Adipocyte (in vitro differentiated cells): Measurements from ENCODE around the gene MUC22.
A peak's percentile ranks its signal among the peaks of the same experiment; 100 is the strongest.
"Not testable (repeated sequence)": the region's sequence is repeated elsewhere in the genome, so short reads cannot be mapped to it uniquely, and the experiment has no call there.

Source experiments
- DNase-seq: peaks from one replicate; pipeline ENCODE4 v3.0.0-alpha.2; 2015; ENCODE audit warnings: low read depth
- H3K27me3 ChIP-seq: replicated peaks from 2 replicates; pipeline ENCODE4 v1.7.0; 2013; ENCODE audit warnings: mild to moderate bottlenecking, low read length, moderate library complexity; ENCODE audit not compliant: control insufficient read depth, insufficient read depth
- H3K36me3 ChIP-seq: 2 replicates; pipeline ENCODE4 v1.7.0; 2013; ENCODE audit warnings: low read length, mild to moderate bottlenecking, moderate library complexity; ENCODE audit not compliant: control insufficient read depth, insufficient read depth, severe bottlenecking
- H3K4me1 ChIP-seq: 2 replicates; pipeline ENCODE4 v1.7.0; 2013; ENCODE audit warnings: mild to moderate bottlenecking, low read length, moderate library complexity; ENCODE audit not compliant: control insufficient read depth, insufficient read depth
- H3K4me3 ChIP-seq: 2 replicates; pipeline ENCODE4 v1.7.0; 2013; ENCODE audit warnings: mild to moderate bottlenecking, low read length, moderate library complexity
- H3K9ac ChIP-seq: 2 replicates; pipeline ENCODE4 v1.7.0; 2013; ENCODE audit warnings: mild to moderate bottlenecking, low read length, moderate library complexity
- H3K9me3 ChIP-seq: 2 replicates; pipeline ENCODE4 v1.7.0; 2013; ENCODE audit warnings: mild to moderate bottlenecking, low read length, moderate library complexity; ENCODE audit not compliant: control insufficient read depth

Gene MUC22

DNA sequence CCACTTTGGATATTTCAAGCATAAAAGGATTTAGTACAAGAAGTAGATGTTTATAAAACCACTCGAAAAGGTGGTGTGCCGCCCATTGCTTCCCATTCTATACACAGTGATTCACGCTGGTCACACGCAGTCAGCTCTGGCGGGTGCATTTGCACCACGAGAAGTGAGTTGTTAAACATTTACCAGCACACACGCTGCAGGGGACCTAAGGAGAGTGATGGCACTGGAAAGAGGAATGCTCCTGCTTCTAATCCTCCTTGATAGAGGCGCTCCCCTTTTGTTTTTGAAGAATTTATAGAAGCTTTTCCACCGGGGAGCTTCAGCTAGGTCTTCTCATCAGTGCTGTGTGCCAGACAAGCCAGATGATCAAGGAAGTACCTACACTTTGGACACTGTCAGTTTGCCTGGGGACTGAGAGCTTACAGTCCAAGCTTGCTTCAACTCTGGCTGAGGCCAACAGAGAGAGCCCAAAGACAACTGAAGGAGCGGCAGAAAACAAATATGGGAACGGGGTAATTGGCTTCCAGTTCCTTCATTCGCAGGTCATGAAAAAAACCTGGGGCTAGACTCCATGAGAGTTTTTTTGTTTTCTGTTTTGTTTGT lies 31.2 kb downstream of the MUC22 start:
- Histone ChIP-seq H3K9me3 (no peaks in the 10 kb centered on the region), H3K4me3 (no peak overlapping the region), H3K9ac (no peak overlapping the region), H3K4me1 (peaks cover 4% of the 10 kb centered on the region), H3K36me3 (no peaks in the 10 kb centered on the region), H3K27me3 (peaks cover 19% of the 10 kb centered on the region)
- DNase-seq = no peak

DNA sequence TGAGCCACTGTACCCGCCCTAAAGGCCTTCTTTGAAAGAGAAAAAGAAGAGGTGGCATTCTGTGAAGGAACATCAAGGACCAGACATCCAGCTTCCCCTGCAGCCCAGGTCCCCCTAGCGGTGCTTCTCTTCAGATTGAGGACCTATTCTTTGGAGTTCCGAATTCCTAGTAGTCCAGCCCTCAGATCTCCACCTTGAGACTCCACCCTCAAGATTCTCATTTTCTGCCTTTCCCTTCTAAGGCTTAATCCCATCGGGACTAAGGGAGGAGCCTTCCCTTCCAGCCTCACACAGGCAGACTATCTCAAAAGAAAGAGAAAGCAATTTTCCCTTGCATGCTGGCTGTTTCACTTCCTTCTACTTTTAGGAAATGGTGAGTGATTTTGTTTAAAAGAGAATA lies 32.5 kb downstream of the MUC22 start:
- H3K36me3 ChIP-seq = no peaks in the 10 kb centered on the region
- H3K9ac ChIP-seq = peak overlapping the region; percentile 0
- no peaks in the 10 kb centered on the region for H3K9me3 ChIP-seq
- H3K4me1 ChIP-seq = no peaks in the 10 kb centered on the region
- DNase-seq = peak; percentile 86
- no peak overlapping the region for H3K4me3 ChIP-seq
- H3K27me3 ChIP-seq = peaks cover 24% of the 10 kb centered on the region

DNA sequence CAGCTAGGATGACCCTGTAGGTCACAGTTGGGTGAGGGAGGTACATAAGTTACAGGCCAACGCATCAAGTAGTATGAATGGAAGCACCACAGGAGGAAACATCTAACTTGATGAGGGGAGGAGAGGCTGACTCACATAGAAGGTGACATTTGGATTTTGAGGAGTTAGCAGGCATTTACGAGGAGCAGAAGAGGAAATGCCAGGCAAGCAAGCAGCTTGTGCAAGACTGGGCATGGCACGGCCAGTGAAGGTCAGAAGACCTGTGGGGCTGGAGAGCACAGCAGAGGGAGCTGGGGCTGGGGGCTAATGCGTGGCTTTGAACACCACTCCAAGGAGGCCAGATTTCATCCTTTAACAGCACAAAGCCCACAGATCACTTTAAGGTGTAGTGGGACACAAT lies 37.8 kb downstream of the MUC22 start:
- Histone ChIP-seq H3K36me3 (no peaks in the 10 kb centered on the region), H3K4me3 (no peak overlapping the region), H3K27me3 (peaks cover 28% of the 10 kb centered on the region), H3K9ac (no peak overlapping the region), H3K9me3 (no peaks in the 10 kb centered on the region), H3K4me1 (no peaks in the 10 kb centered on the region)
- no peak for DNase-seq

DNA sequence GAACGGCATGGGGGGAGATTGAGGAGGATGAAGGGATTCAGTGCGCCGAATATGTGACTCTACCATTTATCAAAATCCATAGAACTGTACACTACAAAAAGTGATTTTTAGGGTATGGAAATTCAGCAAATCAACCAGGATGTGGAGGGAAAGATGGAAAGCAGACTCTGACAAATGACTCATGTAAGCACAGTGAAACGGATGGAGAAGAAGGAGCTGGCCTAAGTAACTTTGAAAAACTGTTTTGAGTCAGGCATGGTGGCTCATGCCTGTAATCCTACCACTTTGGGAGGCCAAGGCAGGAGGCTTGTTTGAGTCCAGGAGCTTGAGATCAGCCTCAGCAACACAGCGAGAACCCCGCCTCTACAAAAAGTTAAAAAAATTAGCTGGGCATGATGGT lies 39.2 kb downstream of the MUC22 start:
- H3K4me1 ChIP-seq = no peaks in the 10 kb centered on the region
- no peak for DNase-seq
- H3K27me3 ChIP-seq = peaks cover 38% of the 10 kb centered on the region
- no peak overlapping the region for H3K9ac ChIP-seq
- no peak overlapping the region for H3K4me3 ChIP-seq
- no peaks in the 10 kb centered on the region for H3K9me3 ChIP-seq
- H3K36me3 ChIP-seq = no peaks in the 10 kb centered on the region

DNA sequence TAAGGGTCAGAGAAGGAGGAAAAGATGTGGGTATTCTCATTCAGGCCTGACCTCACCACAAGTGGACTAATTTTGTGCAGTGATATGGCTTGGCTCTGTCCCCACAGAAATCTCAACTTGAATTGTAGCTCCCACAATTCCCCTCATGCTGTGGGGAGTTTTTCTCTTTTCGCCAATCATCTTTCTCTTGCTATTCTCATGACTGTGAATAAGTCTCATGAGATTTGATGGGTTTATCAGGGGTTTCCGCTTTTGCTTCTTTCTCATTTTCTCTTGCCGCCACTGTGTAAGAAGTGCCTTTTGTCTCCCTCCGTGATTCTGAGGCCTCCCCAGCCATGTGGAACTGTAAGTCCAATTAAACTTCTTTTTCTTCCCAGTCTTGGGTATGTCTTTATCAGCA lies 42.9 kb downstream of the MUC22 start:
- peaks cover 21% of the 10 kb centered on the region for H3K27me3 ChIP-seq
- not testable (repeated sequence) for DNase-seq, H3K4me3 ChIP-seq

DNA sequence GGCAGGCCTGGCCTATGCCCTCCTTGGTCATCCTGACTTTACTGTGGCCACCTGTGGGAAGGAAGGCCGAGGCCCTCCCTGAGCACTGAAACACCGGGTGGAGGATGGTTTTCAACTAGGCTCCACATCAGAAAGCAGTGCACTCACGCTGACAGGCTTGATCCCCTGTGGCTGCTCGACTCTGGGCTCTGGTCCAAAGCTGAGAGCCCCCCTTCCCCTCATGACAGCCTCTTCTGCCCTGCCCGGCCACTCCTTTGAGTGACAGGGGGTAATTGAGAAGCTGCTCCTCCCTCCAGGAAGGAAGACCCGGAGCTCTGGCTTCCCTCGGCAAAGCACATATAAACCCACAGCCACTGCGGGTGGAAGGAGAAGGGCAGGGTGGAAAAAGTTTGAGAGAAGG lies 43.6 kb downstream of the MUC22 start:
- no peaks in the 10 kb centered on the region for H3K9me3 ChIP-seq
- peaks cover 21% of the 10 kb centered on the region for H3K27me3 ChIP-seq
- DNase-seq = no peak
- H3K9ac ChIP-seq = no peak overlapping the region
- H3K4me3 ChIP-seq = no peak overlapping the region
- no peaks in the 10 kb centered on the region for H3K36me3 ChIP-seq
- H3K4me1 ChIP-seq = peaks cover 11% of the 10 kb centered on the region

More for the DNA sequence above, 42.9 kb downstream of the MUC22 start:
- H3K9me3 ChIP-seq, H3K4me1 ChIP-seq, H3K9ac ChIP-seq, H3K36me3 ChIP-seq: not testable (repeated sequence)

DNA sequence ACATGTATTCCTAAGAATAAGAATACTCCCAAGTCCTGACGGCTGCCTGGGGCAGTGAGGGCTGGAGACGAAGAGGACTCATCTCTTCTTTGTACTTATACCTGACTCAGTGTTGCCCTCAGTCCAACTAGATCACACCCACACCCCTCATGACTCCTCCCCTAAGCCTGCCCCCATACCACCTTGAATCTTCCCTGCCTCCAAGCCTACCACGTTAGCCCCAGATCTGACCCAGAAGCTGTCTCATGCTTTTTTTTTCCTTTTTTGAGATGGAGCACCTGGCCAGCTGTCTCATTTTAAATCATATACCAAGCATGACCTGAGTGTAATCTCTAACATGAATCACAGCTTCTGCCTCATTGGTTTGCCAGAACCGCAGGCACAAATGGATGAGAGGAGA lies 45.2 kb downstream of the MUC22 start:
- no peaks in the 10 kb centered on the region for H3K9me3 ChIP-seq
- H3K36me3 ChIP-seq = no peaks in the 10 kb centered on the region
- H3K9ac ChIP-seq = no peak overlapping the region
- DNase-seq = no peak
- no peak overlapping the region for H3K4me3 ChIP-seq
- peaks cover 11% of the 10 kb centered on the region for H3K4me1 ChIP-seq
- peaks cover 21% of the 10 kb centered on the region for H3K27me3 ChIP-seq

DNA sequence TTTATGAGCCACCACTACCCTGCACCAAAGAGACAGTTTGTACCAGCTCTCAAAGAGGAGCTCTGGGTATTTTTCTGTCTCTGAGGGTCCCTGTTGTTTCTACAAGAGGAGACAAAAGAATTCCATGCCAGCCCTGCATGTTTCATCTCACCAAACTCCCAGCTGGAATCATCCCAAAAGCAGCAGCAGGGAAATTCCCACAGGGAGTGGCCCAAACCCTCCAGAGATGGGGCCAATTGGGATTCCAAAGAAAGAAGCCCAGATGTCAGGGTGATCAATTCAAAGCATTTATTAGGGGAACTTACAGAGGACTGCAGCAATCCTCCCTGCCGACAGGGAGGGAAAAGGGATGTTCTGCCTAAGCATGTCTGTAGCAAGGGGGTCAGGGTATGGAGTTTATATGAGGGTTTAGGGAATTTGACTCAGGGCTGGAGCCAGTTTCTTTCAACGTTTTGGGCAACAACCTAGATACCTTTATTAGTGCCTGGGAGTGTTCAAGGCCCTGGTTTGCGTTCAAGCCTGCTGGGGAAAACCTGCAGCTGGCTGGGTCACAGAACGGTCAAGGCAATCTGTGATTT lies 47.2 kb downstream of the MUC22 start:
- H3K9ac ChIP-seq = no peak overlapping the region
- DNase-seq = peak; percentile 54
- peaks cover 36% of the 10 kb centered on the region for H3K27me3 ChIP-seq
- H3K4me3 ChIP-seq = no peak overlapping the region
- H3K9me3 ChIP-seq = no peaks in the 10 kb centered on the region
- H3K36me3 ChIP-seq = no peaks in the 10 kb centered on the region
- peaks cover 11% of the 10 kb centered on the region for H3K4me1 ChIP-seq

DNA sequence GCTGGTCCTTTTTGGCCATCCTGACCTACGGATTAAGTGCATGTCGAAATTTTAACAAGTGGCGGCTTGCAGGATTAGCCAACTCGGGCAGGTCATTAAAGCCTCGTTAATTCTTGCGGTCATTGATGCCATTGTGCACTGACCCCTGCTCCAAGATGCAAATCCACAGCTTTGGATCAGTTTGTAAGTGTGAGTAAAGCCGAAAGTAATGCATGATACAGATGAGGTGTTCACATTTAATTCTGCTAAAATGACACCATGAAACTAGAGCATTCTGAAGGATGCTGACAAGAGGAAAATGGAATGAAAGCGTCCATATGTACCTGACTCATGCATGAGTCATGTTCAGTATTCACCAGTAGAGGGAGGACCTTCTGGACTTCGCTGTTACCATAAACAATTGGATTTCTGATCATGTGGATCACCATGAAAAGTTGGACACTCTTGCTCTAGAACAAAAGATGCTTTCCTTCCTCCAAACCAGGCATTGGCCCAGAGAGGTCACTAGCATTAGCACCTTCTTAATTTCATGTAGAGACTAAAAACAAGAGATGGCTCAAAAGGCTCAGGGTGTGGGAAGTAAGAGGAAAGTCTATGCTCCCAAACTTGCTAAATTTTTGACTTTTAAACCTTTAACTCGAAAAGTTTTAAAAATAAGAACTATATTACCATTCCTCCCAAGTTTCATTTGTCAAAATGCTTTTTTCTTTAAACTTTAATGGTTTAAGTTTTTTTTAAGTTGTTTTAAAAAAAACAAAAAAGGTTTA lies 48.0 kb downstream of the MUC22 start:
- Histone ChIP-seq H3K9ac (no peak overlapping the region), H3K36me3 (no peaks in the 10 kb centered on the region), H3K4me3 (no peak overlapping the region), H3K4me1 (peaks cover 11% of the 10 kb centered on the region), H3K27me3 (peaks cover 33% of the 10 kb centered on the region), H3K9me3 (no peaks in the 10 kb centered on the region)
- DNase-seq = peak; percentile 89

DNA sequence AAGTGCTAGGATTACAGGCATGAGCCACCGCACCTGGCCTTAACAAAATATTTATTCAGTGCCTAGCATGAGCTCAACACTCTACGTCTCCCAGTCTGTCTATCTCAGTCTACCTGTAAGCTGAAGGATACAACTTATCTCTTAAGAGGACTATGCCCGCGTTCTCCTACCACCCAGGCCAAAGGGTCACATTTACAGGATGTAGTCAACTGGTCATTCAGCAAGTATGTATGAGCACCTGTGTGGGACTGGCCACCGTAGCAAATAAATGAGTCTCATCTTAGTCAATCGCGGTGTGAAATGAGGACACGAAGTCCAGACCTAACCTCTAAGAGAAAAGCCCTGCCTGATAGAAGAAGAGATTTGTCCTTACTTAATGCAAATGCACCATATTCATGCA lies 49.9 kb downstream of the MUC22 start:
- H3K36me3 ChIP-seq = no peaks in the 10 kb centered on the region
- no peaks in the 10 kb centered on the region for H3K9me3 ChIP-seq
- no peak overlapping the region for H3K9ac ChIP-seq
- peaks cover 11% of the 10 kb centered on the region for H3K4me1 ChIP-seq
- no peak overlapping the region for H3K4me3 ChIP-seq
- DNase-seq = no peak
- H3K27me3 ChIP-seq = peaks cover 30% of the 10 kb centered on the region

DNA sequence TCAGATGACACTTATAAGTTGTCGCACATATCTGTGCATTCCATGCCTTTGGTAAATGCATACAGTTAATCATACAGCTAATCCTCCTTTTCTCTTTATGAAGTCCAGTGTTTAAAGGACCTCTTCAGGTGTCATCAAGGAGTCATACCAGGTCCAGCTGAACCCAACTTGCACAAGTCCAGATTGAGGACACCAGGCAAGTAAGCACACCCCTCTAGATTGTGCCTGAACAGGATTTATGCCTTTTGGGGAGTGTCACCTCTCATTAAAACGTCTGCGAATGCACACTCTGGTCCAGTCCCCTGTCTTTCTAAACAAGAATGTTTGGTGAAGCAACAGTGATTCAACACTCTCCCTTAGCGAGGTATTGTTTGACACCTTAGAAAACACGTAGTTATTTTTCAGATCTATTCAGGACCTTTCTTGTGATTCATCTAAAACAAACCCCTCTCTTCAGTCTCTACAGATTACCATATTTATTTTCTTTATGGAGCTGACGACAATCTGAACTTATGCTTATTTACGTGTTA lies 53.7 kb downstream of the MUC22 start:
- Histone ChIP-seq H3K9ac (no peak overlapping the region), H3K9me3 (no peaks in the 10 kb centered on the region), H3K36me3 (no peaks in the 10 kb centered on the region), H3K4me1 (no peaks in the 10 kb centered on the region), H3K4me3 (no peak overlapping the region), H3K27me3 (peaks cover 26% of the 10 kb centered on the region)
- no peak for DNase-seq
